HG03558 (cell line): Measurements from ENCODE around the gene FRAT2.
"Not testable (repeated sequence)": the region's sequence is repeated elsewhere in the genome, so short reads cannot be mapped to it uniquely, and the experiment has no call there.

ENCODE experiments used
- ATAC-seq: cut with Tn5 transposase; IDR thresholded peaks from one replicate; pipeline ENCODE4 v1.9.1; 2021; ENCODE audit warnings: moderate number of reproducible peaks; ENCODE audit not compliant: unreplicated experiment; ENCODE audit errors: extremely low read depth

FRAT2 gene

DNA sequence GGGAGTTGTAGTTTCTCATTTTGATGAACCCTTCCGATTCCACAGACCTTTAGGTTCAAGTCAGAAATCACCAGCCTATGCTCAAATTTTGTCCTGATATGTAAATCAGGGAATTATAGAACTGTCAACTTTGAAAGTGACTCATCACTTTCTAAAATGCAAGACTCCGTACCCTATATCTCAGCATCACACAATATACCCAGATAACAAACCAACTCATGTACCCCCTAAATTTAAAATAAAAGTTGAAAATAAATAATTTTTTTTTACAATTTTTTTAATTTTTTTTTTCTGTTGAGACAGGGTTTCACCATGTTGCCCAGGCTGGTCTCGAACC lies 41.7 kb downstream of the FRAT2 start:
- no peak for ATAC-seq

DNA sequence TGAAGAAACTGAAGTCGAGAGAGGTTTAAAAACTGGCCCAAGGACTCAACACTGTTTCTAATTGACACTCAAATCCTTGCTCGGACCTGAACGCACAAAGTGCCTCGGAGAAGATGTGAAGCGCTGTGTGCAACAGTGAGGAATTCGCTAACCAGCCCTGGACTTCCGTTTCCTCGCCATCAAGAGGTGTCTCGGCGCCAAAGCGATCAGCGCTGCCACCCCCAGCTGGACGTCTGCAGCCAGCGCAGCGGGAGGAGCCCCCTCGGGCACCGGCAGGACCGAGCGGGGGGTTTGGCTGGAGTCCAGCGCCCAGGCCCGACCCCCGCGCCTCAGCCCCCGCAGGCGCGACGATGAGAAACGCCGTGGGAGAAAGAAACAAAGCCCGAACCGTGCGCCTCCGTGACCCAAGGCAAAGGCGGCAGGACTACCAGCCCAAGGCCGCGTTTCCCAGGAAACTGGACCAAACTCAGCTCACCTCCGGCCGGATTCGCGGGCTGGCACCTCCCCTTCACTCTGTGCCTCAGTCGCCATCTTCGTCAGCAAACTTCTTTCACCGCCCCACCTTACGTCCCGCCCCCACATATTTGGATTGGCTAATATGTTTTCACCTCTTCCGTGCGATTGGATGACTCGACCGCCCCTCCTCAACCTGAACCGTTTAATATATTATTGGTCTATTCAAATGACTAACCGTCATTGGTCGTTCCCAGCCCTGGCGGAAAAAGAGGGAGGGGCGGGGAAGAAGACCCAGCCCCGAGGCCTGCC lies 42.2 kb downstream of the FRAT2 start, which contains the start of gene ARHGAP19:
Gene ARHGAP19 (minus strand): TSS at position 541 of the 765 bp plus-strand sequence. CDS start 10 bp downstream, at position 531.
- peak; percentile 88 for ATAC-seq

DNA sequence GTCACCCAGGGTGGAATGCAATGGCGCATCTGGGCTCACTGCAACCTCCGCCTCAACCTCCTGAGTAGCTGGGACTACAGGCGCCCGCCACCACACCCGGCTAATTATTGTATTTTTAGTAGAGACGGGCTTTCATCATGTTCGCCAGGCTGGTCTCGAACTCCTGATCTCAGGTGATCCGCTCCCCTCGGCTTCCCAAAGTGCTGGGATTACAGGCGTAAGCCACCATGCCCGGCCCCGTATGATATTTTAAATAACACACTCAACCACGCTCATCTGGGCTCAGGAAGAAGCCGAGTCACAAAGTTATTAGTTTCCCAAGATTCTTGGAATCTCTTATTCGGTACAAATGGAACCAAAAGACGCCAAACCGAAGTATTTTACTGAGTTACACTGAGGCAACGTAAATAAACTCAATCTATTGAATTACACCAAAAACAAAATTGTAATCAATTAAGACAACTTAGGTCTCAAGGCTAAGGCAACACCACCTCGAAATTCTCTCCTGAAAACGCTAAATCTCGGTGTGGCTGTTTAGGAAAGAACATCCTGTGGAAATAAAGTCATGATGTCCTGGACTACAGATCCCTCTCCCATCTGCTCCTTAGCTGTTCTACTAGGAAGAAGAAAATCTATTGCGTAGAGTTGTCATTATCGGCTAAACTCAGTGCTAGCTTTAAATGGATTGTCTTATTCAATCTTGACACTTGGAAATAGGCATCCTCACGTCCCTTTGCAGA lies 43.0 kb downstream of the FRAT2 start:
- ATAC-seq: no peak

DNA sequence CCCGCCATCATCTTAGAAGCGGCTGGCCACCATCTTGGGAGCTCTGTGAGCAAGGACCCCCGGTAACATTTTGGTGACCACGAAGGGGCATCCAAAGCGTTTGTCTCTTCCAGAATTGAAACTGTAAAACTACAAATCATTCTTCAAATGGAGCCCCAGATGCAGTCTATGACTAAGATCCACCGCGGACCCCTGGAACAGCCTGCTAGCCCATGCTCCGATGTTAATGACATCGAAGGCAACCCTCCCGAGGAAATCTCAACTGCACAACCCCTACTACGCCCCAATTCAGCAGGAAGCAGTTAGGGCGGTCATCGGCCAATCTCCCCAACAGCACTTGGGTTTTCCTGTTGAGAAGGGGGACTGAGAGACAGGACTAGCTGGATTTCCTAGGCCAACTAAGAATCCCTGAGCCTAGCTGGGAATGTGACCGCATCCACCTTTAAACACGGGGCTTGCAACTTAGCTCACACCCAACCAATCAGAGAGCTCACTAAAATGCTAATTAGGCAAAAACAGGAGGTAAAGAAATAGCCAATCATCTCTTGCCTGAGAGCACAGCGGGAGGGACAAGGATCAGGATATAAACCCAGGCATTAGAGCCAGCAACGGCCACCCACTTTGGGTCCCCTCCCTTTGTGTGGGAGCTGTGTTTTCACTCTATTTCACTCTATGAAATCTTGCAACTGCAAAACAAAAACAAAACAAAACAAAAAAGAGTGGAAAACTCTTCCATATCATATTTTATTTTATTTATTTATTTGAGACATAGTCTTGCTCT lies 43.8 kb downstream of the FRAT2 start:
- not testable (repeated sequence) for ATAC-seq

DNA sequence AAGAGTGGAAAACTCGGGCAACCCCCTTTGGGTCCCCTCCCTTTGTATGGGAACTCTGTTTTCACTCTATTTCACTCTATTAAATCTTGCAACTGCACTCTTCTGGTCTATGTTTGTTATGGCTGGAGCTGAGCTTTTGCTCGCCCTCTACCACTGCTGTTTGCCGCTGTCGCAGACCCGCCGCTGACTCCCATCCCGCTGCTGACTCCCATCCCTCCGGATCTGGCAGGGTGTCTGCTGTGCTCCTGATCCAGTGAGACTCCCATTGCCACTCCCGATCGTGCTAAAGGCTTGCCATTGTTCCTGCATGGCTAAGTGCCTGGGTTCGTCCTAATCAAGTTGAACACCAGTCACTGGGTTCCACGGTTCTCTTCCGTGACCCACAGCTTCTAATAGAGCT lies 44.5 kb downstream of the FRAT2 start:
- ATAC-seq: not testable (repeated sequence)
